NOMO-1 treated with dmso at 0.1 percent for 144 hours (cell line): ENCODE results near the gene AAK1.
A peak's percentile ranks its signal among the peaks of the same experiment; 100 is the strongest.
"Not testable (repeated sequence)": the region's sequence is repeated elsewhere in the genome, so short reads cannot be mapped to it uniquely, and the experiment has no call there.

Source experiments
- DNase-seq: peaks from one replicate; lab custom pipeline; 2025; ENCODE audit not compliant: unreplicated experiment; lab: John Stamatoyannopoulos, UW

AAK1 gene

GRCh38 chr2:69628325-69629021, 15.1 kb downstream of the AAK1 start:
- DNase-seq: peak; percentile 53

GRCh38 chr2:69625078-69625795, 18.3 kb downstream of the AAK1 start:
- DNase-seq: no peak

GRCh38 chr2:69624611-69625010, 18.9 kb downstream of the AAK1 start:
- DNase-seq: no peak

GRCh38 chr2:69624131-69624530, 19.4 kb downstream of the AAK1 start:
- DNase-seq: peak; percentile 29

GRCh38 chr2:69623236-69623635, 20.3 kb downstream of the AAK1 start:
- DNase-seq: no peak

GRCh38 chr2:69622805-69623204, 20.7 kb downstream of the AAK1 start:
- DNase-seq: not testable (repeated sequence)

- DNase-seq: not testable (repeated sequence)
Measured at GRCh38 chr2:69622017-69622540, 21.5 kb downstream of the AAK1 start.

GRCh38 chr2:69621440-69621839, 22.1 kb downstream of the AAK1 start:
- DNase-seq: no peak

GRCh38 chr2:69620870-69621269, 22.7 kb downstream of the AAK1 start:
- DNase-seq: no peak

GRCh38 chr2:69619725-69620124, 23.8 kb downstream of the AAK1 start:
- peak; percentile 78 for DNase-seq

- DNase-seq: no peak
Measured at GRCh38 chr2:69618362-69618761, 25.2 kb downstream of the AAK1 start.

- DNase-seq: no peak
Measured at GRCh38 chr2:69617744-69618143, 25.8 kb downstream of the AAK1 start.

GRCh38 chr2:69616755-69617154, 26.8 kb downstream of the AAK1 start:
- DNase-seq: no peak

GRCh38 chr2:69615969-69616368, 27.6 kb downstream of the AAK1 start:
- peak; percentile 38 for DNase-seq

GRCh38 chr2:69615078-69615625, 28.4 kb downstream of the AAK1 start:
- no peak for DNase-seq

GRCh38 chr2:69612707-69613106, 30.8 kb downstream of the AAK1 start:
- no peak for DNase-seq

GRCh38 chr2:69612200-69612599, 31.3 kb downstream of the AAK1 start:
- DNase-seq: no peak

GRCh38 chr2:69608109-69608508, 35.4 kb downstream of the AAK1 start:
- no peak for DNase-seq

GRCh38 chr2:69606771-69607170, 36.8 kb downstream of the AAK1 start:
- DNase-seq: not testable (repeated sequence)

GRCh38 chr2:69605284-69605683, 38.3 kb downstream of the AAK1 start:
- no peak for DNase-seq

GRCh38 chr2:69604836-69605235, 38.7 kb downstream of the AAK1 start:
- no peak for DNase-seq
